Nucleus accumbens (tissue), 56 donors: ENCODE data around the gene GRWD1.

Source experiments
- DNase-seq, 56 donors: peaks; one replicate each; lab custom pipeline; 2025; lab: John Stamatoyannopoulos, UW

The GRWD1 gene

GRCh38 chr19:48421548-48421947 lies 24.2 kb upstream of the GRWD1 start:
- DNase-seq, result no peak

GRCh38 chr19:48424694-48425219 lies 21.0 kb upstream of the GRWD1 start:
- peak in 6 of 56 donors; percentile 1 to 21 (median 12) for DNase-seq

GRCh38 chr19:48428670-48429069 lies 17.1 kb upstream of the GRWD1 start:
- no peak for DNase-seq

- DNase-seq, result no peak
These were observed 12.4 kb upstream of the GRWD1 start for GRCh38 chr19:48433337-48433736.

GRCh38 chr19:48436586-48436985 lies 9.2 kb upstream of the GRWD1 start:
- no peak for DNase-seq

GRCh38 chr19:48441360-48442050 lies 4.3 kb upstream of the GRWD1 start:
- DNase-seq, result no peak

GRCh38 chr19:48442116-48443035 lies 3.4 kb upstream of the GRWD1 start:
- no peak for DNase-seq

- no peak for DNase-seq
These were observed 2.5 kb upstream of the GRWD1 start for GRCh38 chr19:48443256-48443655.

- DNase-seq, result no peak
These were observed 2.1 kb upstream of the GRWD1 start for GRCh38 chr19:48443731-48444128.

- no peak for DNase-seq
These were observed 1.5 kb upstream of the GRWD1 start for GRCh38 chr19:48444129-48444935.

- no peak for DNase-seq
These were observed 915 bp upstream of the GRWD1 start for GRCh38 chr19:48444936-48445200.

GRCh38 chr19:48445256-48445605 lies 552 bp upstream of the GRWD1 start:
- peak in 22 of 56 donors; percentile 9 to 84 (median 62) for DNase-seq

- DNase-seq, result no peak
These were observed 796 bp downstream of the GRWD1 start for GRCh38 chr19:48446579-48446978.

GRCh38 chr19:48448563-48448962 lies 2.8 kb downstream of the GRWD1 start:
- no peak for DNase-seq

- DNase-seq, result no peak
These were observed 4.7 kb downstream of the GRWD1 start for GRCh38 chr19:48450441-48450840.

- no peak for DNase-seq
These were observed 5.1 kb downstream of the GRWD1 start for GRCh38 chr19:48450863-48451262.

- DNase-seq, result no peak
These were observed 5.8 kb downstream of the GRWD1 start for GRCh38 chr19:48451624-48452023.

- DNase-seq, result no peak
These were observed 6.8 kb downstream of the GRWD1 start for GRCh38 chr19:48452289-48453190.

GRCh38 chr19:48454150-48454730 lies 8.5 kb downstream of the GRWD1 start:
- DNase-seq, result peak in 23 of 56 donors; percentile 2 to 55 (median 26)
